ENCODE results near the gene NUPR1. TPM values are rescaled to one million over a fixed set of nuclear protein-coding genes. Genes with fewer than 3 reads are reported as not detected.
"Not testable (repeated sequence)": the region's sequence is repeated elsewhere in the genome, so short reads cannot be mapped to it uniquely, and the experiment has no call there.

Gene NUPR1
- total RNA-seq, 4 donors from 2014 or later, result 33.0 to 64.3 (median 42.2) TPM

DNA sequence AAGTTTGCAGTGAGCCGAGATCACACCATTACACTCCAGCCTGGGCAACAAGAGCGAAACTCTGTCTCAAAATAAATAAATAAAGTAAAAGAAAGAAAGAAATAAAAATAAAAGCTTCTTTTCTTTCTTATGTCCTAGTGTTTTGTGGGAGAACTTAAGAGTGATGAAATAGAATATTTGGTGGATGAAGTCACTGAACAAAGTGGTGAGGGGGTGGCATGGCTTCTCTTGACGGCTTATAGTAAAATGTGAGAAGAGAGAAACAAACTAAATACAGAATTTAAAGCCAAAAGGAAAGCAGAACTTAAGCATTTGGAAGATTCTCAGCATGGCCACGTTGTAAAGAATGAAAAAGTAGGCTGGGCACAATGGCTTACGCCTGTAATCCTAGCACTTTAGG lies 30.2 kb upstream of the NUPR1 start:
- Histone ChIP-seq H3K27me3 (no peaks in the 10 kb centered on the region), H3K9me3 (peaks cover 9% of the 10 kb centered on the region), H3K27ac (no peak overlapping the region), H3K4me1 (peaks cover 3% of the 10 kb centered on the region), H3K4me3 (no peak overlapping the region), H3K36me3 (no peaks in the 10 kb centered on the region)
- 85% methylated on average over 5 of the region's 5 CpGs for WGBS
- DNase-seq (ENCODE audit: low spot score in 2 of 2), result no peak
- no peak for TF ChIP-seq CTCF (IDR thresholded peaks at IDR 0.05)
- TF ChIP-seq POLR2AphosphoS5 (IDR thresholded peaks at IDR 0.05), result no peak
- no peak for TF ChIP-seq EP300 (IDR thresholded peaks at IDR 0.05)
- TF ChIP-seq POLR2A (IDR thresholded peaks at IDR 0.05), result no peak

DNA sequence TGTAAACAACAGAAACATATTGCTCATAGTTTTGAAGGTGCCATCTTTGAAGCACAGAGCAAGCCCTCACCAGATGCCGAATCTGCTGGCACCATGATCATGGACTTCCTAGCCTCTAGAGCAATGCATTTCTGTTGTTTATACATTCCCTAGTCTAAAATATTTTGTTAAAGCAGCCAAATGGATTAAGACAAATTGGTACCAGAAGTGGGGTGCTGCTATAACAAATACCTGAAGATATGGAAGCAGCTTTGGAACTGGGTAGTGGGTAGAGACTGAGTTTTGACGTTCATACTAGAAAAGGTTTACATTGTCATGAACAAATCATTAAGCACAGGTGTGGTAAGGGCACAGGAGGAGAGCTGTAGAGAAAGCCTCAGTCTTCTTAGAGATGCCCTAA lies 28.5 kb upstream of the NUPR1 start:
- 96% methylated on average over 2 of the region's 2 CpGs for WGBS

GRCh38 chr16:28566233-28566925 lies 27.6 kb upstream of the NUPR1 start:
- H3K27ac ChIP-seq; H3K4me3 ChIP-seq; H3K27me3 ChIP-seq; H3K36me3 ChIP-seq; H3K4me1 ChIP-seq; DNase-seq (ENCODE audit: low spot score in 2 of 2); H3K9me3 ChIP-seq: not testable (repeated sequence)
- WGBS, result 100% methylated on average over 3 of the region's 4 CpGs

More for the DNA sequence above, 28.5 kb upstream of the NUPR1 start:
- peaks cover 9% of the 10 kb centered on the region for H3K9me3 ChIP-seq
- no peaks in the 10 kb centered on the region for H3K4me1 ChIP-seq
- no peak overlapping the region for H3K4me3 ChIP-seq
- H3K27ac ChIP-seq, result no peak overlapping the region
- no peaks in the 10 kb centered on the region for H3K27me3 ChIP-seq
- TF ChIP-seq POLR2AphosphoS5 (IDR thresholded peaks at IDR 0.05), result no peak
- TF ChIP-seq POLR2A (IDR thresholded peaks at IDR 0.05), result no peak
- no peak for TF ChIP-seq EP300 (IDR thresholded peaks at IDR 0.05)
- TF ChIP-seq CTCF (IDR thresholded peaks at IDR 0.05), result no peak
- DNase-seq (ENCODE audit: low spot score in 2 of 2), result no peak
- H3K36me3 ChIP-seq, result no peaks in the 10 kb centered on the region

DNA sequence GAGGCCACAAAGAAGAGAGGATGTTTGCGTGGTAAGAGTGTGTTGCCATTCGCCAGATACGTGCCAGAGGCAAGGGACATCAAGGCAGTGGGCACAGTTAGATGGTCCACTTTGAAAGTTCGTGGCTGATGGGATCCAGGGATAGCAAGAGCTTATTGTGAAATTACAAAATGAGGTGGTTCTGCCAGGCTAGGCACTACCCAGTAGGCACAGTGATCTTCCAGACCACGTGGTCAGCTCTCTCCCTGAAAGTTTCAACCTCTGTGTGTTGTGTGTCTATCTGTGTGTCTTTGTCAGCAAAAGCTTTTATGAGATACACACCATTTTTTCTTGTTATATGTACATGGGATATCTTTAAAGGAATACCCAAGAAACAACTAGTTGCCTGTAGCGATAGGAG lies 24.4 kb upstream of the NUPR1 start:
- whole genome bisulfite sequencing, result 89% methylated on average over 6 of the region's 6 CpGs
- TF ChIP-seq POLR2AphosphoS5 (IDR thresholded peaks at IDR 0.05), result no peak
- no peak for TF ChIP-seq EP300 (IDR thresholded peaks at IDR 0.05)
- no peak for TF ChIP-seq POLR2A (IDR thresholded peaks at IDR 0.05)
- no peak for TF ChIP-seq CTCF (IDR thresholded peaks at IDR 0.05)
- Histone ChIP-seq H3K4me1 (no peaks in the 10 kb centered on the region), H3K27me3 (no peaks in the 10 kb centered on the region), H3K9me3 (peaks cover 9% of the 10 kb centered on the region), H3K4me3 (no peak overlapping the region), H3K27ac (no peak overlapping the region), H3K36me3 (peaks cover 7% of the 10 kb centered on the region)
- no peak for DNase-seq (ENCODE audit: low spot score in 2 of 2)

DNA sequence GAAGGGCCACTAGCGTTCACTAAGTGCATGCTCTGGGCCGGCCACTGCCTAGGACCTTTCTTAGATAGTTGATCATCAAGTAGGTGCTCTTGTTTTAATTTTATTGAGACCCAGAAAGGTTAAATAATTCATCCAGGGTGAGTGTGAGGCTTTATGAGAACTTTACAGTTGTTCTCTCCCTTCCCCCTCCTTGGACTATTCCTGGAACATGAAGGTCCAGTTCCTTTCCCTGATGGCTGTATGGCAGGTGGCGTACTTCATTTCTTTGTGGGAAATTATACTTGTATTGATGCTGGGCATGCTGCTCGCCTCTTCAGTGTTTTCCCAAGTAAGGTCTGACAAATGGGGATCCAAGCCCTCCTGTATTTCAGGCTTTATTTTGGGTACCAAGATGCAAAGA lies 23.4 kb upstream of the NUPR1 start:
- Histone ChIP-seq H3K27ac (no peak overlapping the region), H3K4me3 (no peak overlapping the region), H3K9me3 (peaks cover 3% of the 10 kb centered on the region), H3K36me3 (peaks cover 10% of the 10 kb centered on the region), H3K4me1 (no peaks in the 10 kb centered on the region), H3K27me3 (no peaks in the 10 kb centered on the region)
- TF ChIP-seq POLR2A (IDR thresholded peaks at IDR 0.05), result no peak
- DNase-seq (ENCODE audit: low spot score in 2 of 2), result no peak
- WGBS, result 85% methylated on average over 4 of the region's 4 CpGs

DNA sequence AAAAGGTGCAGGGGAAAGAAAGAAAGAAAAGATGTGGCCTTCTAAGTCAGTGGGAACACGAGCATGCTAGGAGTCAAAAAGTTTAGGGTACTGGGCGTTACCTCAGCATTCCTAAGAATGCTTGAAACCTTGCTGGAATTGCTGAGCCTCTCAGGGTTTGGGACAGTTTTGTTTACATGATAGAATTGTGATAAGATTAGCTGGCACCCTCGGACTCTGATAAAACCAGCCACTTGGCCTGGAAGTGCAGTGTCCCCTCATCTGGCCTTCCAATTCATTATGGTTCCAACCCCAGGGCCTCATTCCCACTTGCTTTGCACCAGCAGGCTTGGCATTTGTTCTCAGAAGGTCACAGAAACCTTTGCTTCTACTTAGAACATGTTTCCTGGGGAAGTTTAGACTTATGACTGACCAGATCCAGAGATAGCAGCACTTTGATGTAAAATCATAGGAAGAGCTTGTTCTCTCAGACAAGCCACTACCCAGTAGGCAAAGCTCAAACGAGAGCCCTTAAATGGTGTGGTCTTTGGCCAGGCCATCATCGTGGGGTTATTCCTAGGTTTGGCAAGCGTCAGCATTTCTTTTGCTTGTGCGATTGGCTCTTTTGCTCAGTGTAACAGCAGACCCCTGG lies 22.9 kb upstream of the NUPR1 start:
- TF ChIP-seq EP300 (IDR thresholded peaks at IDR 0.05), result no peak
- TF ChIP-seq POLR2A (IDR thresholded peaks at IDR 0.05), result no peak
- TF ChIP-seq POLR2AphosphoS5 (IDR thresholded peaks at IDR 0.05), result no peak
- no peak for TF ChIP-seq CTCF (IDR thresholded peaks at IDR 0.05)
- no peaks in the 10 kb centered on the region for H3K9me3 ChIP-seq
- peaks cover 10% of the 10 kb centered on the region for H3K36me3 ChIP-seq
- H3K4me1 ChIP-seq, result no peaks in the 10 kb centered on the region
- no peak for DNase-seq (ENCODE audit: low spot score in 2 of 2)
- no peak overlapping the region for H3K27ac ChIP-seq
- no peaks in the 10 kb centered on the region for H3K27me3 ChIP-seq
- WGBS, result 70% methylated on average over 7 of the region's 7 CpGs
- no peak overlapping the region for H3K4me3 ChIP-seq
